Medulla oblongata (tissue), 1 donor: ENCODE results near the gene APOBEC4.

Experiments used
- DNase-seq: peaks from one replicate; pipeline ENCODE4 v3.0.0-alpha.2; 2015; ENCODE audit errors: extremely low spot score

APOBEC4 gene

GRCh38 chr1:183674886-183675285, 21.8 kb upstream of the APOBEC4 start:
- DNase-seq, result no peak

GRCh38 chr1:183674339-183674738, 21.2 kb upstream of the APOBEC4 start:
- peak; percentile 65 for DNase-seq

GRCh38 chr1:183673605-183674323, 20.6 kb upstream of the APOBEC4 start:
- no peak for DNase-seq

GRCh38 chr1:183670169-183670568, 17.1 kb upstream of the APOBEC4 start:
- DNase-seq, result no peak

- DNase-seq, result no peak
Observed at GRCh38 chr1:183656355-183656754, 3.2 kb upstream of the APOBEC4 start.

GRCh38 chr1:183655562-183656075, 2.5 kb upstream of the APOBEC4 start:
- peak; percentile 95 for DNase-seq

GRCh38 chr1:183654706-183655105, 1.6 kb upstream of the APOBEC4 start:
- DNase-seq, result no peak

- DNase-seq, result no peak
Observed at GRCh38 chr1:183653876-183654451, 848 bp upstream of the APOBEC4 start.

DNA sequence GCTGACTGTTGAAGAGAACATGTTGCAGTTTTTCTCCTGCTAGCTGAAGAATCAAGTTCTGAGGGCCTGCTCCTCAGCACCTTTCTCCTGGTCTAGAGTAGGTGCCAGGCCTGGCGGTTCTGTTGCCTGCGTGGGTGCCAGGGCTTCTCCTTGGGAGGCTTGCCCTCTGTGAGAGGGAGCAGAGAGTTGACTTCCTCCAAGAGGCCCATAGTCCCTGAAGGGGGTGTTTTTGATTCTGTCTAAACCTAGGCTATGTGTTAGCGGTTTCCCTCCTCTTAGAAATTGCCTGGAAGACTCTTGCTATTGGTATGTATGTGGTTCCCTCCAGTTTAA, 312 bp upstream of the APOBEC4 start:
- DNase-seq, result no peak

DNA sequence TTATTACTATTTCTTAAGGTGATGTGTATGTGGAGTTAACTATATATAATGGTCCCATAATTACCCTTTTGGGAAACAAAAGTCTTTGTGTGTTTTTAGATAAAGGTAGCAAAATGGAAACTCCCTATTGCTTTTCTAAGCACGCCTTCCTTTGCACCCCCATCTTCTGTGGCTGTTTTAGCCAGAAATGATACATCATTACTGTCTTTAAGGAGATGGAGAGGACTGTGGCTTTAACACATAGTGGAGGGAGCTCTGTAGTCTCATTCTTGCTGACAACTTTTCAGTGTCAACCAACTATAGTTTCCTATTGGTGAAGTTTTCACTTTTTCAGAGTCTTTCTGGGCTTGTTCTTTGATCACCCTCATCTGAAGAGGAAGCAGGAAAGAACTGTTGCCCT, 1.0 kb downstream of the APOBEC4 start:
- no peak for DNase-seq

DNA sequence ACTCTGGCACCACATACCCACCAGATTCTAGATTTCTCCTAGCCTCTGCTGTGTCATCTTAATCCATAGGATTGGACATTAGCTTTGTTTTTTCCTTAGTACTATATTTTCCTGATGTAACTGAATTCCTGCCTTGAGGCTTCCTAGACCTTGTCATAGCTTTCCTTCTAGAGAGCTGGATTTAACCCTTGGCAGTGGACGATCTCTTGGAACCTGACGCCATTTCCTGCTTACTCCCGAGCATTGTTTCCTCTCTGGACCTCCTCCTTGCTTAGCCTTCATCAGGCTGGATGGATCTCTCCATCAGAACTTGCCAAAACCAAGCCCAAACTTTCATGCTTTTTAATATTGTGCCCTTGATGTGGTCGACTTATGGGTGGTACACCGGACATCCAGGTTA, 1.5 kb downstream of the APOBEC4 start:
- no peak for DNase-seq

DNA sequence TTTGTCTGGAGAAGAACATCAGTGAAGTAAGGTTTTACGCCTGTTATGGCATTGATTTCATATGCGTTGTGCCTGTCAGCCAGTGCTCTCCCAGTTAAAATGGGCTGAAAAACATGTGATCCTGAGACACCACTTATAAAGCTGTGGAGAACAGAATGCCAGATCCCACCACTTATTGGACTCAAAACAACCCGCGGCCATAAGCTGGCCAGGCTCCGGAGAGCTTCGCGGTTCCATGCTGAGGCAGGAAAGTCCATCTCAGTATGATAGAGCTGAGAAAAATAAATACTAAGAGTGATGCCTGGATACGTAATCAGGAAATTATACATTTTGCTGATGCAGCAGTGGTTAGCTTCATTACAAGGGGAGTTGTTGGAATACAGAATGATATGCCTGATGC, 5.1 kb downstream of the APOBEC4 start:
- no peak for DNase-seq

DNA sequence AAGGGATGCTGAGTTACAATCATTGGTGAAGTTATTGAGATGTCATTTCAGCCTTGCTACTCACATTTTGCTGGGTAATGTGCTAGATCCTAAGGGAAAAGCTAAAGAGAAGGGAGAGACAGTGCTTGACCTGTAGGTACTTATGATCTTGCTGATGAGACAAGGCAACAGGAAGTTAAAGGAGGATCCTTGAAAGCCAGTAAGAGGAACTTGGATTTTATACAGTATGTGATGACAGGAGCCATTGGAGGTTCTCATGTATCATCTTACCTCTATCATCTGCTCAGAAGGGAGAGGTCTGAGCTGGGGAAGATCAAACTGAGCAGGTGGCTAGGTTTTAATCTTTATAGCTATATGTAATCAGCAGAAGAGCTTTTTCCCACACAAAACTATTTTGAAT, 6.3 kb downstream of the APOBEC4 start:
- no peak for DNase-seq

- DNase-seq, result no peak
Observed at GRCh38 chr1:183645531-183645930, 7.6 kb downstream of the APOBEC4 start.

DNA sequence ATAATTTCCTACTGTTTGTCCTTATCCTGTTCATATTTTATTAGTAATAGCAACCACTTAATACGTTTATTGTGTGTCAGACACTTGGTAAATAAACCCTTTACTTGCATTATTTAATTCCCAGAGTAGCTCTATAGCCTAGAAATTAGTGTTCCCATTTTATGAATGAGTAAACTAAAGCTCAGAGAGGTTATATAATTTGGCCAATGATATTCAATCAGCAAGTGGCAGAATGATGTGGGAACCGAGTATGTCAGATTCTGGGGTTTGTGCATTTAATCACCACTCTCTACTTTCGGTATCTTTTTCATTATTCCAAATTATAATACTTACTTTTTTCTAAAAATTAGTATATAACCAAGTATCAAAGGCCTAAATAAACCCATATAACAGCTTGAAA, 10.9 kb downstream of the APOBEC4 start:
- DNase-seq, result no peak

DNA sequence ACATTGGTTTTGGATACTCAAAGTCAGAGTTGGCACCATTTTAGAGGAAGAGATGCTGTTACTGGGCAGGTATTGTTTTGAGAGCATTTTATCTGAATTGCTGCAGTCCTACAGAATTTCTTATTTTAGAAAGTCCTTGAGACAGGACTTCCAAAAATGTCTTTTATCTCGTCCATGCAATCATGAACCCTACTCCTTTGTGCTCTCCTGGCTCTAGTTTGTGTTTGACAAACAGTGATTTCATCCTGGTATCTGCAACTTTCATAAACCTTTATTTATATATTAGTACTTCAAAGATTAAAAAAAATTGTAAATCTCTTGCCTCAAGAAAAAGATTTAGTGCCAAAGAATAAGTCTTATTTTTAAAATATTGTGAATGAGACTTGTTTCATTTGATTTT, 12.9 kb downstream of the APOBEC4 start:
- DNase-seq, result no peak

GRCh38 chr1:183638649-183639387, 14.3 kb downstream of the APOBEC4 start:
- no peak for DNase-seq

GRCh38 chr1:183636783-183637182, 16.3 kb downstream of the APOBEC4 start:
- DNase-seq, result no peak

DNA sequence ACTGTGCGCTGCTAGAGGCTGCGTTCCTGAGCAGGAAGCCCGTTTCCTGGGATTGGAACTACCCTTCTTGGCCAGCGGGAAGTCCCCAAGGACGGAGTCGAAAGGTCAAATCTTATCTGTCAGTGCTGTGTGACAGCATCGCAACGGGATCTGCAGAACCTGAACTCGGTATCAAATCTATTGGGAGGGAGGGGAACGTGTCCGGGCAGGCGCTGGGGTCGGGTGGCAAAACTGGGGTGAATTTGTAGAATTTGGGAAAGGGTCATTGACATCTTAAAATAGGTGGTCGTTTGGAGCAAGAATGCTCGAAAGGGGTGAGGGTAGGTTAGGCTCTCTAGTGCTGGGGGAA, 16.8 kb downstream of the APOBEC4 start:
- no peak for DNase-seq

DNA sequence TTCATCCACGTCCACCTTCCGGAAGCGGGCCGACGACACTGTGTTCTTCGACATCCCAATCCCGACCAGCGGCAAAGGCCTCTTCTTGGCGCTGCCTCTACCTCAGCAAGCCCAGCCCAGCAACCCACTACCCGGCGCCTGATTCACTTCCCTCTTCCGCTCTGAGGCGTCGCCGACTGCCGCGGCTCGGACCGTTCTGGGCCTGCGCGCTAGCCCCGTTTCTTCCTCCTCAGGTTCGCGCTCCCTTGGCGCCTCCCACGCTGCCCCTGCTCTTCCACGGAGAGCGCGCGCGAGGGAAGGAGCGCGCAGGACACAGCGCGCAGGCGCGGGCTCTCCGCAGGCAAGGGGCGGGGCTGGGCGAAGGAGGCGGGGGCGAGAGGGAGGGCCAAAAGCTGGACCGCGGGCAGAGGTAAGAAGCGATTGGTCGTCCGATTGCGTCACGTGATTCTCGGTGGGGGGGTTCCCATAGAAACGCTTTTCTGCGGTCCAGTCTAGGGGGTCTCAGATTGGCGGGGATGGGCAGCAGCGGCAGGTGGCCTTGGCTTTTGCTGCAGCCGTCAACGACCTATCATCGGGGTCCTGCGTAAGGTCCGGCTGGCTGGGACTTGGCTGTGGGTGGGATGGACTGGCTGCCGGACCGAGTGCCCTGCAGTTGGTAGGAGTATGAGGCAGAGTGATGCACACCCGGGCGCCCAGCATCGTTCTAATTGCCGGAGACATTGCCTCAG, 17.3 kb downstream of the APOBEC4 start, which contains the start of gene ARPC5:
ARPC5 (minus strand) TSS at position 178 of the 728 bp plus-strand sequence; CDS start at position 54, 124 bp downstream.
- peak; percentile 99 for DNase-seq

- no peak for DNase-seq
Observed at GRCh38 chr1:183635099-183635605, 18.0 kb downstream of the APOBEC4 start.
